HG03439 (cell line): ENCODE data around the gene SMIM38.
"Not testable (repeated sequence)": the region's sequence is repeated elsewhere in the genome, so short reads cannot be mapped to it uniquely, and the experiment has no call there.

Experiments
- ATAC-seq: cut with Tn5 transposase; IDR thresholded peaks from one replicate; pipeline ENCODE4 v1.9.1; 2021; ENCODE audit warnings: mild to moderate bottlenecking, moderate library complexity; ENCODE audit not compliant: unreplicated experiment

The SMIM38 gene

GRCh38 chr11:69137151-69137844 lies 18.4 kb upstream of the SMIM38 start:
- ATAC-seq, result no peak

- no peak for ATAC-seq
Observed at GRCh38 chr11:69138265-69138664, 17.5 kb upstream of the SMIM38 start.

- ATAC-seq, result not testable (repeated sequence)
Observed at GRCh38 chr11:69140161-69140560, 15.6 kb upstream of the SMIM38 start.

GRCh38 chr11:69140635-69141034 lies 15.1 kb upstream of the SMIM38 start:
- ATAC-seq, result no peak

GRCh38 chr11:69141742-69142141 lies 14.0 kb upstream of the SMIM38 start:
- ATAC-seq, result no peak

- no peak for ATAC-seq
Observed at GRCh38 chr11:69142895-69143294, 12.8 kb upstream of the SMIM38 start.

- no peak for ATAC-seq
Observed at GRCh38 chr11:69144316-69145049, 11.3 kb upstream of the SMIM38 start.

GRCh38 chr11:69145050-69145380 lies 10.7 kb upstream of the SMIM38 start:
- no peak for ATAC-seq

- no peak for ATAC-seq
Observed at GRCh38 chr11:69148377-69148762, 7.4 kb upstream of the SMIM38 start.

GRCh38 chr11:69148806-69149205 lies 6.9 kb upstream of the SMIM38 start:
- no peak for ATAC-seq

GRCh38 chr11:69149338-69150045 lies 6.2 kb upstream of the SMIM38 start:
- ATAC-seq, result not testable (repeated sequence)

GRCh38 chr11:69150175-69150574 lies 5.6 kb upstream of the SMIM38 start:
- no peak for ATAC-seq

GRCh38 chr11:69151836-69152235 lies 3.9 kb upstream of the SMIM38 start:
- ATAC-seq, result no peak

- ATAC-seq, result no peak
Observed at GRCh38 chr11:69152733-69153421, 2.9 kb upstream of the SMIM38 start.

- ATAC-seq, result no peak
Observed at GRCh38 chr11:69153661-69154060, 2.1 kb upstream of the SMIM38 start.

- no peak for ATAC-seq
Observed at GRCh38 chr11:69154211-69154913, 1.4 kb upstream of the SMIM38 start.

GRCh38 chr11:69154938-69155301 lies 815 bp upstream of the SMIM38 start:
- no peak for ATAC-seq

GRCh38 chr11:69156235-69156639 lies 502 bp downstream of the SMIM38 start:
- no peak for ATAC-seq

GRCh38 chr11:69156673-69157155 lies 979 bp downstream of the SMIM38 start:
- ATAC-seq, result no peak

GRCh38 chr11:69157156-69157821 lies 1.6 kb downstream of the SMIM38 start:
- no peak for ATAC-seq
